ENCODE measurements around the gene VPS45. TPM values are rescaled to one million over a fixed set of nuclear protein-coding genes. Genes with fewer than 3 reads are reported as not detected.
"Not testable (repeated sequence)": the region's sequence is repeated elsewhere in the genome, so short reads cannot be mapped to it uniquely, and the experiment has no call there.

VPS45 gene
- total RNA-seq (2012; rRNA removed), result 25.6 and 31.2 TPM in 2 replicates

- no peaks in the 10 kb centered on the region for H3K27me3 ChIP-seq (ENCODE audit: control insufficient read depth, insufficient read depth, low read length)
- peaks cover 9% of the 10 kb centered on the region for H3K36me3 ChIP-seq (ENCODE audit: insufficient read depth, low read length)
- H3K4me3 ChIP-seq (ENCODE audit: low read length), result peak within 1 kb of the TSS; percentile 88
- peaks cover 20% of the 10 kb centered on the region for H3K4me1 ChIP-seq (ENCODE audit: control insufficient read depth, insufficient read depth, low read length)
- peak within 1 kb of the TSS; percentile 94 for H3K9ac ChIP-seq (ENCODE audit: low read depth, low read length)
- H3K9me3 ChIP-seq (replicated peaks; ENCODE audit: low read length), result no peaks in the 10 kb centered on the region
- peak within 1 kb of the TSS; percentile 97 for H3K4me2 ChIP-seq (ENCODE audit: low read length)
These were observed at the start of gene VPS45 for GRCh38 chr1:150067184-150068108. Gene VPS45 (plus strand): TSS chr1:150067776. CDS start chr1:150067858, 82 bp downstream.

GRCh38 chr1:150018165-150018564, 49.4 kb upstream of the VPS45 start:
- Histone ChIP-seq H3K27me3 (ENCODE audit: control insufficient read depth, insufficient read depth, low read length) (no peaks in the 10 kb centered on the region), H3K4me3 (ENCODE audit: low read length) (no peak overlapping the region), H3K9ac (ENCODE audit: low read depth, low read length) (no peak overlapping the region), H3K4me2 (ENCODE audit: low read length) (no peak overlapping the region), H3K36me3 (ENCODE audit: insufficient read depth, low read length) (no peaks in the 10 kb centered on the region), H3K4me1 (ENCODE audit: control insufficient read depth, insufficient read depth, low read length) (peaks cover 11% of the 10 kb centered on the region), H3K9me3 (replicated peaks; ENCODE audit: low read length) (no peaks in the 10 kb centered on the region)

GRCh38 chr1:150020711-150021110, 46.9 kb upstream of the VPS45 start:
- H3K4me2 ChIP-seq (ENCODE audit: low read length), result no peak overlapping the region
- no peak overlapping the region for H3K4me3 ChIP-seq (ENCODE audit: low read length)
- peaks cover 11% of the 10 kb centered on the region for H3K4me1 ChIP-seq (ENCODE audit: control insufficient read depth, insufficient read depth, low read length)
- no peak overlapping the region for H3K9ac ChIP-seq (ENCODE audit: low read depth, low read length)
- H3K27me3 ChIP-seq (ENCODE audit: control insufficient read depth, insufficient read depth, low read length), result no peaks in the 10 kb centered on the region
- no peaks in the 10 kb centered on the region for H3K36me3 ChIP-seq (ENCODE audit: insufficient read depth, low read length)
- no peaks in the 10 kb centered on the region for H3K9me3 ChIP-seq (replicated peaks; ENCODE audit: low read length)

- no peaks in the 10 kb centered on the region for H3K27me3 ChIP-seq (ENCODE audit: control insufficient read depth, insufficient read depth, low read length)
- H3K9me3 ChIP-seq (replicated peaks; ENCODE audit: low read length), result no peaks in the 10 kb centered on the region
- no peaks in the 10 kb centered on the region for H3K36me3 ChIP-seq (ENCODE audit: insufficient read depth, low read length)
- H3K4me2 ChIP-seq (ENCODE audit: low read length), result peak overlapping the region; percentile 9
- peaks cover 11% of the 10 kb centered on the region for H3K4me1 ChIP-seq (ENCODE audit: control insufficient read depth, insufficient read depth, low read length)
- H3K9ac ChIP-seq (ENCODE audit: low read depth, low read length), result no peak overlapping the region
- no peak overlapping the region for H3K4me3 ChIP-seq (ENCODE audit: low read length)
These were observed 46.3 kb upstream of the VPS45 start for GRCh38 chr1:150021191-150021694.

GRCh38 chr1:150022357-150022756, 45.2 kb upstream of the VPS45 start:
- H3K4me3 ChIP-seq (ENCODE audit: low read length), result no peak overlapping the region
- H3K4me2 ChIP-seq (ENCODE audit: low read length), result no peak overlapping the region
- H3K4me1 ChIP-seq (ENCODE audit: control insufficient read depth, insufficient read depth, low read length), result peaks cover 11% of the 10 kb centered on the region
- no peaks in the 10 kb centered on the region for H3K27me3 ChIP-seq (ENCODE audit: control insufficient read depth, insufficient read depth, low read length)
- no peaks in the 10 kb centered on the region for H3K9me3 ChIP-seq (replicated peaks; ENCODE audit: low read length)
- H3K9ac ChIP-seq (ENCODE audit: low read depth, low read length), result no peak overlapping the region
- H3K36me3 ChIP-seq (ENCODE audit: insufficient read depth, low read length), result no peaks in the 10 kb centered on the region

- Histone ChIP-seq H3K4me2 (ENCODE audit: low read length) (no peak overlapping the region), H3K27me3 (ENCODE audit: control insufficient read depth, insufficient read depth, low read length) (no peaks in the 10 kb centered on the region), H3K36me3 (ENCODE audit: insufficient read depth, low read length) (no peaks in the 10 kb centered on the region), H3K4me1 (ENCODE audit: control insufficient read depth, insufficient read depth, low read length) (peaks cover 11% of the 10 kb centered on the region), H3K4me3 (ENCODE audit: low read length) (no peak overlapping the region), H3K9me3 (replicated peaks; ENCODE audit: low read length) (no peaks in the 10 kb centered on the region), H3K9ac (ENCODE audit: low read depth, low read length) (no peak overlapping the region)
These were observed 43.4 kb upstream of the VPS45 start for GRCh38 chr1:150024156-150024555.

GRCh38 chr1:150028322-150028721, 39.3 kb upstream of the VPS45 start:
- Histone ChIP-seq H3K27me3 (ENCODE audit: control insufficient read depth, insufficient read depth, low read length) (no peaks in the 10 kb centered on the region), H3K9me3 (replicated peaks; ENCODE audit: low read length) (no peaks in the 10 kb centered on the region), H3K9ac (ENCODE audit: low read depth, low read length) (no peak overlapping the region), H3K4me3 (ENCODE audit: low read length) (no peak overlapping the region), H3K36me3 (ENCODE audit: insufficient read depth, low read length) (no peaks in the 10 kb centered on the region), H3K4me1 (ENCODE audit: control insufficient read depth, insufficient read depth, low read length) (no peaks in the 10 kb centered on the region), H3K4me2 (ENCODE audit: low read length) (no peak overlapping the region)

- no peaks in the 10 kb centered on the region for H3K4me1 ChIP-seq (ENCODE audit: control insufficient read depth, insufficient read depth, low read length)
- no peak overlapping the region for H3K4me2 ChIP-seq (ENCODE audit: low read length)
- no peak overlapping the region for H3K9ac ChIP-seq (ENCODE audit: low read depth, low read length)
- no peaks in the 10 kb centered on the region for H3K9me3 ChIP-seq (replicated peaks; ENCODE audit: low read length)
- H3K27me3 ChIP-seq (ENCODE audit: control insufficient read depth, insufficient read depth, low read length), result no peaks in the 10 kb centered on the region
- no peaks in the 10 kb centered on the region for H3K36me3 ChIP-seq (ENCODE audit: insufficient read depth, low read length)
- H3K4me3 ChIP-seq (ENCODE audit: low read length), result no peak overlapping the region
These were observed 33.2 kb upstream of the VPS45 start for GRCh38 chr1:150034336-150034735.

- H3K4me2 ChIP-seq (ENCODE audit: low read length), result no peak overlapping the region
- H3K27me3 ChIP-seq (ENCODE audit: control insufficient read depth, insufficient read depth, low read length), result no peaks in the 10 kb centered on the region
- H3K4me3 ChIP-seq (ENCODE audit: low read length), result no peak overlapping the region
- no peaks in the 10 kb centered on the region for H3K36me3 ChIP-seq (ENCODE audit: insufficient read depth, low read length)
- H3K4me1 ChIP-seq (ENCODE audit: control insufficient read depth, insufficient read depth, low read length), result no peaks in the 10 kb centered on the region
- H3K9me3 ChIP-seq (replicated peaks; ENCODE audit: low read length), result no peaks in the 10 kb centered on the region
- H3K9ac ChIP-seq (ENCODE audit: low read depth, low read length), result no peak overlapping the region
These were observed 17.6 kb upstream of the VPS45 start for GRCh38 chr1:150049926-150050325.

- Histone ChIP-seq H3K9me3 (replicated peaks; ENCODE audit: low read length) (no peaks in the 10 kb centered on the region), H3K9ac (ENCODE audit: low read depth, low read length) (no peak overlapping the region), H3K4me1 (ENCODE audit: control insufficient read depth, insufficient read depth, low read length) (no peaks in the 10 kb centered on the region), H3K4me2 (ENCODE audit: low read length) (no peak overlapping the region), H3K36me3 (ENCODE audit: insufficient read depth, low read length) (no peaks in the 10 kb centered on the region), H3K4me3 (ENCODE audit: low read length) (no peak overlapping the region), H3K27me3 (ENCODE audit: control insufficient read depth, insufficient read depth, low read length) (no peaks in the 10 kb centered on the region)
These were observed 16.5 kb upstream of the VPS45 start for GRCh38 chr1:150051089-150051373.

- not testable (repeated sequence) for H3K4me3 ChIP-seq (ENCODE audit: low read length); H3K27me3 ChIP-seq (ENCODE audit: control insufficient read depth, insufficient read depth, low read length); H3K4me1 ChIP-seq (ENCODE audit: control insufficient read depth, insufficient read depth, low read length)
These were observed 15.6 kb upstream of the VPS45 start for GRCh38 chr1:150051905-150052412.

GRCh38 chr1:150053926-150054325, 13.7 kb upstream of the VPS45 start:
- Histone ChIP-seq H3K4me2 (ENCODE audit: low read length) (no peak overlapping the region), H3K9ac (ENCODE audit: low read depth, low read length) (no peak overlapping the region), H3K4me1 (ENCODE audit: control insufficient read depth, insufficient read depth, low read length) (no peaks in the 10 kb centered on the region), H3K4me3 (ENCODE audit: low read length) (no peak overlapping the region), H3K27me3 (ENCODE audit: control insufficient read depth, insufficient read depth, low read length) (no peaks in the 10 kb centered on the region), H3K36me3 (ENCODE audit: insufficient read depth, low read length) (no peaks in the 10 kb centered on the region), H3K9me3 (replicated peaks; ENCODE audit: low read length) (no peaks in the 10 kb centered on the region)

More at GRCh38 chr1:150051905-150052412, 15.6 kb upstream of the VPS45 start:
- H3K4me2 ChIP-seq (ENCODE audit: low read length); H3K36me3 ChIP-seq (ENCODE audit: insufficient read depth, low read length); H3K9ac ChIP-seq (ENCODE audit: low read depth, low read length); H3K9me3 ChIP-seq (replicated peaks; ENCODE audit: low read length): not testable (repeated sequence)

Data from skeletal muscle satellite cell (primary cell).